ENCODE results near the gene TCEA3. TPM values are rescaled to one million over a fixed set of nuclear protein-coding genes. Genes with fewer than 3 reads are reported as not detected.

TCEA3 gene
- total RNA-seq, 1 experiment from 2014 or later: 1.5 TPM

- intact Hi-C loops (cut with micrococcal nuclease): no loop called here
- no peak for DNase-seq (ENCODE audit: unreplicated experiment)
- CTCF ChIA-PET: interaction anchor here (1.1 kb wide), 1 partner anchor 50 kb away, joined by 5 read pairs; no protein-coding TSS in a partner anchor
Observed at GRCh38 chr1:23448846-23449245, 24.3 kb upstream of the TCEA3 start.

GRCh38 chr1:23446661-23447310 is 22.2 kb upstream of the TCEA3 start:
- BruUV-seq (replicated peaks): no TSS peak
- no peaks in the 10 kb centered on the region for H3K27me3 Mint-ChIP-seq (ENCODE audit: insufficient read depth, unreplicated experiment)
- POLR2A ChIA-PET: interaction anchor here (1.5 kb wide), 1 partner anchor 20 kb away, joined by 3 read pairs; no protein-coding TSS in a partner anchor
- no peak overlapping the region for H3K4me3 Mint-ChIP-seq (ENCODE audit: unreplicated experiment)
- intact Hi-C loops (cut with micrococcal nuclease): no loop called here
- H3K27ac Mint-ChIP-seq (ENCODE audit: low read depth, unreplicated experiment): no peak overlapping the region
- H3K9me3 Mint-ChIP-seq (ENCODE audit: unreplicated experiment): no peaks in the 10 kb centered on the region
- peaks cover 11% of the 10 kb centered on the region for H3K4me1 Mint-ChIP-seq (ENCODE audit: insufficient read depth, unreplicated experiment)
- no peak for DNase-seq (ENCODE audit: unreplicated experiment)
- peaks cover 26% of the 10 kb centered on the region for H3K36me3 Mint-ChIP-seq (ENCODE audit: insufficient read depth, unreplicated experiment)
- TF ChIP-seq CTCF (IDR thresholded peaks at IDR 0.05; ENCODE audit: unreplicated experiment): no peak
- CTCF ChIA-PET: interaction anchor here (1.5 to 2.3 kb wide), 2 partner anchors 11 to 50 kb away, joined by 6 to 13 read pairs; no protein-coding TSS in a partner anchor

More at GRCh38 chr1:23448846-23449245, 24.3 kb upstream of the TCEA3 start:
- Mint-ChIP-seq H3K27ac (ENCODE audit: low read depth, unreplicated experiment) (no peak overlapping the region), H3K4me1 (ENCODE audit: insufficient read depth, unreplicated experiment) (peaks cover 25% of the 10 kb centered on the region), H3K36me3 (ENCODE audit: insufficient read depth, unreplicated experiment) (peaks cover 31% of the 10 kb centered on the region), H3K27me3 (ENCODE audit: insufficient read depth, unreplicated experiment) (no peaks in the 10 kb centered on the region), H3K4me3 (ENCODE audit: unreplicated experiment) (no peak overlapping the region), H3K9me3 (ENCODE audit: unreplicated experiment) (no peaks in the 10 kb centered on the region)
- no peak for TF ChIP-seq CTCF (IDR thresholded peaks at IDR 0.05; ENCODE audit: unreplicated experiment)
- no TSS peak for BruUV-seq (replicated peaks)
- POLR2A ChIA-PET: interaction anchor here (0.9 to 1.2 kb wide), 2 partner anchors 16 to 40 kb away, joined by 3 read pairs; no protein-coding TSS in a partner anchor

GRCh38 chr1:23444596-23445390 is 20.2 kb upstream of the TCEA3 start:
- H3K4me3 Mint-ChIP-seq (ENCODE audit: unreplicated experiment): no peak overlapping the region
- TF ChIP-seq CTCF (IDR thresholded peaks at IDR 0.05; ENCODE audit: unreplicated experiment): no peak
- no peaks in the 10 kb centered on the region for H3K27me3 Mint-ChIP-seq (ENCODE audit: insufficient read depth, unreplicated experiment)
- peaks cover 6% of the 10 kb centered on the region for H3K4me1 Mint-ChIP-seq (ENCODE audit: insufficient read depth, unreplicated experiment)
- H3K27ac Mint-ChIP-seq (ENCODE audit: low read depth, unreplicated experiment): no peak overlapping the region
- intact Hi-C loops (cut with micrococcal nuclease): no loop called here
- no TSS peak for BruUV-seq (replicated peaks)
- peaks cover 30% of the 10 kb centered on the region for H3K36me3 Mint-ChIP-seq (ENCODE audit: insufficient read depth, unreplicated experiment)
- ChIA-PET CTCF (interaction anchor here (0.5 to 2.3 kb wide), 2 partner anchors 15 to 52 kb away, joined by 3 to 13 read pairs; no protein-coding TSS in a partner anchor), POLR2A (interaction anchor here (0.9 kb wide), 1 partner anchor 19 kb away, joined by 3 read pairs; no protein-coding TSS in a partner anchor)
- no peak for DNase-seq (ENCODE audit: unreplicated experiment)
- no peaks in the 10 kb centered on the region for H3K9me3 Mint-ChIP-seq (ENCODE audit: unreplicated experiment)

DNA sequence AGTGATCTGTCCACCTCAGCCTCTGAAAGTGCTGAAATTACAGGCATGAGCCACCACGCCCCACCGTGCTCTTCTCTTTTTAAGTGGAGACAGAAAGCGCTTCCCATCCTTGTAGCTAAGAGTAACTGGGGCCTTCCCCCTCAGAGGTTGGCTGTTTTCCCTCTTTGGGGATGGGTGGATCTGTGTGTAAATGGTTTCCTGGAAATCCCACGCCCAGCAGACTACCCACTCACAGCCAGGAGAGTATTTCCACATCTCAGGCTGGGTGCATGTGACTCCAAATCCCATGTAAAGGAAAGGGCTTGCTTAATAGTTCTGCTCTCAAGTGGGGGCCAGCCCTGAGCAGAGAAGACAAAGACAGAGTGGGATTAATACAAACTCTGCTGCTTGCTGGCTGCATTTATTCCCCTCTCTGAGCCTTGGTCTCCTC is 19.6 kb upstream of the TCEA3 start:
- peak; percentile 81 for DNase-seq (ENCODE audit: unreplicated experiment)
- Mint-ChIP-seq H3K27ac (ENCODE audit: low read depth, unreplicated experiment) (no peak overlapping the region), H3K4me3 (ENCODE audit: unreplicated experiment) (no peak overlapping the region), H3K36me3 (ENCODE audit: insufficient read depth, unreplicated experiment) (peaks cover 30% of the 10 kb centered on the region), H3K4me1 (ENCODE audit: insufficient read depth, unreplicated experiment) (peaks cover 6% of the 10 kb centered on the region), H3K9me3 (ENCODE audit: unreplicated experiment) (no peaks in the 10 kb centered on the region), H3K27me3 (ENCODE audit: insufficient read depth, unreplicated experiment) (no peaks in the 10 kb centered on the region)
- POLR2A ChIA-PET: no interaction called here
- no TSS peak for BruUV-seq (replicated peaks)
- TF ChIP-seq CTCF (IDR thresholded peaks at IDR 0.05; ENCODE audit: unreplicated experiment): no peak
- CTCF ChIA-PET: interaction anchor here (2.3 kb wide), 1 partner anchor 53 kb away, joined by 13 read pairs; no protein-coding TSS in a partner anchor
- intact Hi-C loops (cut with micrococcal nuclease): no loop called here
